GM12878 (cell line): ENCODE measurements around the gene STX8. TPM values are rescaled to one million over a fixed set of nuclear protein-coding genes. Genes with fewer than 3 reads are reported as not detected.

Experiments used
- ATAC-seq: fragments of 200-7000 bp; cut with Tn5 transposase; 3 replicates; pipeline ENCODE4 v1.9.1; 2020; ENCODE audit warnings: mild to moderate bottlenecking, moderate library complexity
- BruUV-seq: library from RNA; stranded (reverse); fragments of 400-500 nt; replicated peaks from 2 replicates; lab custom pipeline; 2021; lab: Mats Ljungman, UMichigan
- CTCF ChIA-PET: fragments of 300-600 bp; sonication (Branson Sonifier 250); formaldehyde crosslinking; extraction: SDS; loops from one replicate; lab custom pipeline; 2021; ENCODE audit warnings: inconsistent platforms; lab: Yijun Ruan, JAX
- POLR2A ChIA-PET: fragments of 350-600 bp; formaldehyde crosslinking; extraction: SDS; loops from one replicate; lab custom pipeline; 2021; ENCODE audit warnings: inconsistent platforms; lab: Charles Lee
- RAD21 ChIA-PET: fragments of 300-600 bp; sonication (Branson Sonifier 250); formaldehyde crosslinking; loops from one replicate; lab custom pipeline; 2023; ENCODE audit warnings: antibody characterized with exemption; ENCODE audit not compliant: unreplicated experiment; lab: Charles Lee
- SMC1A ChIA-PET: fragments of 300-600 bp; sonication (Branson Sonifier 250); formaldehyde crosslinking; loops from one replicate; lab custom pipeline; 2023; ENCODE audit not compliant: unreplicated experiment, uncharacterized antibody; lab: Charles Lee
- DNase-seq: peaks from one replicate; pipeline ENCODE4 v3.0.0-alpha.2; 2011; ENCODE audit warnings: low read depth, low spot score
- FAIRE-seq: peaks from 3 replicates; lab custom pipeline; 2011; peaks lifted over from hg19 to GRCh38; lab: Jason Lieb, UNC
- H2AFZ ChIP-seq: 2 replicates; pipeline ENCODE4 v1.6.0; 2011; ENCODE audit warnings: low read depth, low read length, control low read depth; ENCODE audit not compliant: control insufficient read depth
- H3K27ac ChIP-seq: 2 replicates; pipeline ENCODE4 v1.5.1; 2011; ENCODE audit warnings: control low read depth; ENCODE audit not compliant: control insufficient read depth, insufficient read depth
- H3K27me3 ChIP-seq, 2 experiments: replicated peaks in 1 of 2; 2 replicates each; pipeline versions ENCODE4 v1.6.0 to v1.6.1; 2011; ENCODE audit warnings: low read length in 1 of 2; ENCODE audit not compliant: control insufficient read depth in 2 of 2, insufficient read depth in 2 of 2
- H3K36me3 ChIP-seq, 2 experiments: 2 replicates each; pipeline ENCODE4 v1.5.1; 2011; ENCODE audit warnings: low read length in 1 of 2; ENCODE audit not compliant: control insufficient read depth in 2 of 2, insufficient read depth in 2 of 2
- H3K4me1 ChIP-seq: 2 replicates; pipeline ENCODE4 v1.6.1; 2011; ENCODE audit warnings: mild to moderate bottlenecking, low read length, moderate library complexity, mixed read lengths; ENCODE audit not compliant: control insufficient read depth, insufficient read depth
- H3K4me2 ChIP-seq: 2 replicates; pipeline ENCODE4 v1.6.0; 2011; ENCODE audit warnings: control low read depth; ENCODE audit not compliant: control insufficient read depth, insufficient read depth
- H3K4me3 ChIP-seq: fragments of 200-600 bp; sonication (generic); 2 replicates; pipeline ENCODE4 v1.5.1; 2016
- H3K79me2 ChIP-seq: 2 replicates; pipeline ENCODE4 v1.6.0; 2011; ENCODE audit warnings: low read length; ENCODE audit not compliant: control insufficient read depth, insufficient read depth
- H3K9ac ChIP-seq: 2 replicates; pipeline ENCODE4 v1.8.0; 2011; ENCODE audit warnings: low read length, control low read depth, mixed read lengths; ENCODE audit not compliant: control insufficient read depth, insufficient read depth
- H3K9me3 ChIP-seq: replicated peaks from 3 replicates; pipeline ENCODE4 v1.5.1; 2011; ENCODE audit warnings: mild to moderate bottlenecking, low read length; ENCODE audit not compliant: control insufficient read depth, insufficient read depth
- H4K20me1 ChIP-seq: 2 replicates; pipeline ENCODE4 v1.6.0; 2011; ENCODE audit not compliant: control insufficient read depth, insufficient read depth
- EGR1 ChIP-seq, 2 experiments: IDR thresholded peaks; 1 replicate in 1 of 2; 2 replicates in 1 of 2; pipeline ENCODE4 v1.6.1; 2011 to 2012; ENCODE audit warnings: low read depth in 2 of 2, low read length in 2 of 2, borderline replicate concordance in 1 of 2, mild to moderate bottlenecking in 1 of 2, moderate library complexity in 1 of 2
- IKZF1 ChIP-seq: fragments of 450-650 bp; conservative IDR thresholded peaks from 2 replicates; pipeline ENCODE4 v1.6.1; 2017; ENCODE audit warnings: antibody characterized with exemption, mild to moderate bottlenecking
- TARDBP ChIP-seq: IDR thresholded peaks from 2 replicates; pipeline ENCODE4 v1.6.1; 2016; ENCODE audit warnings: borderline replicate concordance
- USF2 ChIP-seq: IDR thresholded peaks from 2 replicates; pipeline ENCODE4 v1.6.1; 2011; ENCODE audit warnings: low read depth, low read length, improper control_type of control experiment, borderline replicate concordance
- WGBS: methylation state at CpG from one replicate; pipeline ENCODE4 v1.1.6; 2016; ENCODE audit warnings: low lambda C conversion rate; ENCODE audit not compliant: insufficient replicate concordance, insufficient coverage; ENCODE audit errors: missing lambda C conversion rate; 5-methylcytosine and 5-hydroxymethylcytosine counted together
- in situ Hi-C: fragments of 300-500 bp; cut with MboI; formaldehyde crosslinking; loops from 9 replicates; pipeline ENCODE4 v1.14.3; 2018; ENCODE audit warnings: mixed read lengths
- intact Hi-C: fragments of 100-400 bp; cut with micrococcal nuclease; formaldehyde crosslinking; loops from one replicate; pipeline ENCODE4 v1.14.2; 2022; ENCODE audit not compliant: unreplicated experiment
- polyA plus RNA-seq, 11 experiments: library from polyadenylated mRNA; depleted of rRNA in 4 of 11; unstranded in 6 of 11; stranded (reverse) in 5 of 11; fragments of >200 nt; fragmentation: Nextera tagmentation in 4 of 11; fragmentation: Illumina TruSeq in 1 of 11; extraction: Ambion mirVana in 4 of 11; extraction: Trizol in 1 of 11; gene quantifications; 1 replicate in 1 of 11; 2 replicates in 10 of 11; pipeline versions ENCODE4 v1.2.1 to v1.2.3, GENCODE V29; 2011 to 2016; ENCODE audit warnings: inconsistent platforms in 2 of 11, missing spikeins in 2 of 11, low read depth in 1 of 11
- total RNA-seq, 4 experiments: library from RNA; depleted of rRNA in 3 of 4; stranded (reverse); fragments of >200 nt in 3 of 4; fragmentation: Illumina TruSeq in 1 of 4; extraction: Trizol in 1 of 4; gene quantifications; 2 replicates each; pipeline versions ENCODE4 v1.2.1 to v1.2.3, GENCODE V29; 2013 to 2021

Gene STX8
- total and polyA plus RNA-seq, 10 of the 15 experiments (the other 5 are each of a cell fraction or from before 2014, with no cell fraction given): 47.9 to 151 (median 72.9) TPM

- no peak; the same call in 2 of the 3 replicates for ATAC-seq
- in situ Hi-C loops: no loop called here
- Histone ChIP-seq H3K4me3 (peak overlapping the region; percentile 63; the same call in 1 of the 2 replicates), H3K27me3 (no peaks in the 10 kb centered on the region), H3K36me3 (no peaks in the 10 kb centered on the region), H3K4me2 (peak overlapping the region; percentile 95), H2AFZ (peak overlapping the region; percentile 79), H3K79me2 (no peaks in the 10 kb centered on the region), H4K20me1 (no peaks in the 10 kb centered on the region), H3K9ac (peak overlapping the region; percentile 40; the same call in 1 of the 2 replicates), H3K9me3 (no peaks in the 10 kb centered on the region), H3K4me1 (peaks cover 8% of the 10 kb centered on the region; the same call in 1 of the 2 replicates), H3K27ac (no peak overlapping the region)
- ChIA-PET RAD21 (no interaction called here), POLR2A (interaction anchor here (0.6 kb wide), 1 partner anchor 50 kb away, joined by 3 read pairs; no protein-coding TSS in a partner anchor), CTCF (no interaction called here), SMC1A (no interaction called here)
- BruUV-seq: no TSS peak
- FAIRE-seq: no peak
- 20% methylated on average over 25 of the region's 27 CpGs for WGBS
- TF ChIP-seq USF2: no peak
- TF ChIP-seq TARDBP: no peak
- peak; percentile 12; the same call in 1 of the 2 replicates for TF ChIP-seq IKZF1
- peak in 1 of 2 experiments; percentile 57; a peak in 1 of 3 replicates for TF ChIP-seq EGR1 (IDR thresholded peaks at IDR 0.05; ENCODE audit: borderline replicate concordance in 1 of 2, low read depth in 2 of 2, low read length in 2 of 2)
- no peak for DNase-seq
- intact Hi-C loops: no loop called here
These were observed 336.3 kb downstream of the STX8 start for GRCh38 chr17:9239246-9239792.
